GM11168 (cell line): ENCODE measurements around the gene MATN1.

ENCODE experiments used
- in situ Hi-C: fragments of 300-500 bp; cut with MboI; formaldehyde crosslinking; loops from one replicate; pipeline ENCODE4 v1.12.0; 2022; ENCODE audit warnings: low sequenced_read_pairs; ENCODE audit not compliant: unreplicated experiment

MATN1 gene

GRCh38 chr1:30746212-30747032, 23.0 kb upstream of the MATN1 start:
- in situ Hi-C loops: no loop called here

GRCh38 chr1:30745834-30746208, 22.4 kb upstream of the MATN1 start:
- in situ Hi-C loops: no loop called here

GRCh38 chr1:30745156-30745833, 21.9 kb upstream of the MATN1 start:
- in situ Hi-C loops: no loop called here

- in situ Hi-C loops: no loop called here
Measured at GRCh38 chr1:30744060-30744756, 20.8 kb upstream of the MATN1 start.

- in situ Hi-C loops: no loop called here
Measured at GRCh38 chr1:30743584-30744059, 20.2 kb upstream of the MATN1 start.

GRCh38 chr1:30742963-30743559, 19.7 kb upstream of the MATN1 start:
- in situ Hi-C loops: no loop called here

GRCh38 chr1:30742300-30742962, 19.0 kb upstream of the MATN1 start:
- in situ Hi-C loops: no loop called here

GRCh38 chr1:30741239-30741894, 18.0 kb upstream of the MATN1 start:
- in situ Hi-C loops: no loop called here

- in situ Hi-C loops: no loop called here
Measured at GRCh38 chr1:30740251-30741238, 17.2 kb upstream of the MATN1 start.

GRCh38 chr1:30739601-30740000, 16.2 kb upstream of the MATN1 start:
- in situ Hi-C loops: no loop called here

- in situ Hi-C loops: no loop called here
Measured at GRCh38 chr1:30738715-30739559, 15.6 kb upstream of the MATN1 start.

GRCh38 chr1:30738040-30738714, 14.8 kb upstream of the MATN1 start:
- in situ Hi-C loops: no loop called here

GRCh38 chr1:30737357-30738039, 14.1 kb upstream of the MATN1 start:
- in situ Hi-C loops: no loop called here

GRCh38 chr1:30735668-30736498, 12.5 kb upstream of the MATN1 start:
- in situ Hi-C loops: no loop called here

GRCh38 chr1:30735124-30735523, 11.7 kb upstream of the MATN1 start:
- in situ Hi-C loops: no loop called here

GRCh38 chr1:30734580-30734979, 11.2 kb upstream of the MATN1 start:
- in situ Hi-C loops: no loop called here
